Left lung (tissue), 10 donors: ENCODE data around the gene PTPN21. TPM values are rescaled to one million over a fixed set of nuclear protein-coding genes. Genes with fewer than 3 reads are reported as not detected.

Source experiments
- ATAC-seq: fragments of 200-7000 bp; cut with Tn5 transposase; one replicate; pipeline ENCODE4 v1.9.1; 2020; ENCODE audit warnings: moderate library complexity
- DNase-seq, 4 donors: peaks; one replicate each; pipeline ENCODE4 v3.0.0-alpha.2; 2013 to 2020
- H3K27ac ChIP-seq, 2 donors: fragments of 200-600 bp; sonication (generic) in 1 of 2; one replicate each; pipeline versions ENCODE4 v1.5.0 to v1.8.0; 2020 to 2021
- H3K27me3 ChIP-seq, 2 donors: fragments of 200-600 bp; sonication (generic) in 1 of 2; one replicate each; pipeline versions ENCODE4 v1.5.0 to v1.8.0; 2020 to 2021
- H3K36me3 ChIP-seq, 2 donors: fragments of 200-600 bp; sonication (generic) in 1 of 2; one replicate each; pipeline versions ENCODE4 v1.5.0 to v1.8.0; 2020 to 2021
- H3K4me1 ChIP-seq, 2 donors: fragments of 200-600 bp; one replicate each; pipeline ENCODE4 v1.8.0; 2021
- H3K4me3 ChIP-seq, 2 donors: fragments of 200-600 bp; sonication (generic) in 1 of 2; one replicate each; pipeline versions ENCODE4 v1.5.0 to v1.8.0; 2020 to 2021; ENCODE audit warnings: mild to moderate bottlenecking in 1 of 2
- H3K9me3 ChIP-seq, 2 donors: fragments of 200-600 bp; sonication (generic) in 1 of 2; one replicate each; pipeline versions ENCODE4 v1.5.0 to v1.8.0; 2020 to 2021
- CTCF ChIP-seq, 2 donors: fragments of 200-600 bp; sonication (generic) in 1 of 2; IDR thresholded peaks; one replicate each; pipeline versions ENCODE4 v1.5.0 to v1.8.0; 2021; ENCODE audit warnings: antibody characterized with exemption in 2 of 2
- intact Hi-C, 2 donors: fragments of 100-400 bp; cut with DNase I; formaldehyde crosslinking; loops; one replicate each; pipeline versions ENCODE4 v1.11.2 to v1.14.2; 2022
- polyA plus RNA-seq, 6 donors: library from polyadenylated mRNA; unstranded; fragments of 120-200 nt; gene quantifications; one replicate each; pipeline ENCODE4 v1.2.1, GENCODE V29; 2013; ENCODE audit not compliant: insufficient read length in 6 of 6
- total RNA-seq, 2 donors: library from RNA; stranded (reverse); fragmentation: NEBNext Ultra II Directional; extraction: Animal tissue kit (Norgen Biotek cat#: 25700); gene quantifications; one replicate each; pipeline ENCODE4 v1.2.1, GENCODE V29; 2021
- donor health status: DM: no; HTN: yes; CAD: no.
- donor health status: DM: no; HTN: no; CAD: no.

Gene PTPN21
- total and polyA plus RNA-seq, 8 donors, result 26.8 to 35.9 (median 29.8) TPM

- intact Hi-C loops, result no loop called here
- no peaks in the 10 kb centered on the region for H3K27me3 ChIP-seq
- H3K36me3 ChIP-seq, result peaks cover 0 to 18% of the 10 kb centered on the region in 2 donors
- no peak overlapping the region for H3K27ac ChIP-seq
- peaks cover 11 to 15% of the 10 kb centered on the region in 2 donors for H3K9me3 ChIP-seq
- DNase-seq (no peak), ATAC-seq (no peak)
- TF ChIP-seq CTCF (IDR thresholded peaks at IDR 0.05), result no peak
- H3K4me3 ChIP-seq, result no peak overlapping the region
- H3K4me1 ChIP-seq, result no peaks in the 10 kb centered on the region
Measured at GRCh38 chr14:88422047-88422446, 132.8 kb downstream of the PTPN21 start.

- Histone ChIP-seq H3K36me3 (peaks cover 0 to 19% of the 10 kb centered on the region in 2 donors), H3K9me3 (peaks cover 11 to 15% of the 10 kb centered on the region in 2 donors), H3K4me1 (no peaks in the 10 kb centered on the region), H3K27ac (no peak overlapping the region), H3K27me3 (no peaks in the 10 kb centered on the region), H3K4me3 (no peak overlapping the region)
- no peak for TF ChIP-seq CTCF (IDR thresholded peaks at IDR 0.05)
- intact Hi-C loops, result no loop called here
- ATAC-seq (no peak), DNase-seq (no peak)
Measured at GRCh38 chr14:88421286-88421685, 133.5 kb downstream of the PTPN21 start.

- H3K9me3 ChIP-seq, result peaks cover 11 to 24% of the 10 kb centered on the region in 2 donors
- ATAC-seq, result no peak
- peaks cover 0 to 26% of the 10 kb centered on the region in 2 donors for H3K36me3 ChIP-seq
- H3K4me1 ChIP-seq, result no peaks in the 10 kb centered on the region
- no peak overlapping the region for H3K27ac ChIP-seq
- H3K4me3 ChIP-seq, result no peak overlapping the region
- no peak for TF ChIP-seq CTCF (IDR thresholded peaks at IDR 0.05)
- H3K27me3 ChIP-seq, result no peaks in the 10 kb centered on the region
- no peak for DNase-seq
- intact Hi-C loops, result no loop called here
Measured at GRCh38 chr14:88420187-88420586, 134.6 kb downstream of the PTPN21 start.

- Histone ChIP-seq H3K4me3 (no peak overlapping the region), H3K36me3 (peaks cover 0 to 26% of the 10 kb centered on the region in 2 donors), H3K27ac (no peak overlapping the region), H3K9me3 (peaks cover 11 to 31% of the 10 kb centered on the region in 2 donors), H3K27me3 (no peaks in the 10 kb centered on the region), H3K4me1 (no peaks in the 10 kb centered on the region)
- intact Hi-C loops, result no loop called here
- ATAC-seq, result no peak
- DNase-seq, result no peak
- no peak for TF ChIP-seq CTCF (IDR thresholded peaks at IDR 0.05)
Measured at GRCh38 chr14:88417594-88417993, 137.2 kb downstream of the PTPN21 start.

Other genes with a start within 250 kb of the PTPN21 start
- not detected for gene KCNK10, start 231.7 kb downstream of the PTPN21 start, total RNA-seq
- under 1 TPM; 0.13 to 0.21 (median 0.16) TPM for gene KCNK10, start 231.7 kb downstream of the PTPN21 start, polyA plus RNA-seq
- gene SPATA7, start 169.3 kb downstream of the PTPN21 start, total RNA-seq, result 10 to 100 TPM in 1 of 2 donors, 1 to 10 TPM in 1; 8.9 to 12.4 TPM
- gene SPATA7, start 169.3 kb downstream of the PTPN21 start, polyA plus RNA-seq, result 10 to 100 TPM; 22.8 to 31.4 (median 24.1) TPM
- gene ZC3H14, start 8.0 kb upstream of the PTPN21 start, total RNA-seq, result 10 to 100 TPM; 46.6 to 58.9 TPM
- 10 to 100 TPM; 75.3 to 86.2 (median 81.3) TPM for gene ZC3H14, start 8.0 kb upstream of the PTPN21 start, polyA plus RNA-seq
- gene EML5, start 237.9 kb upstream of the PTPN21 start, total RNA-seq, result 1 to 10 TPM; 1.1 to 1.8 TPM
- gene EML5, start 237.9 kb upstream of the PTPN21 start, polyA plus RNA-seq, result 1 to 10 TPM; 1.5 to 2.3 (median 2.0) TPM